ENCODE data around the gene PRR14.
"Not testable (repeated sequence)": the region's sequence is repeated elsewhere in the genome, so short reads cannot be mapped to it uniquely, and the experiment has no call there.

Gene PRR14

DNA sequence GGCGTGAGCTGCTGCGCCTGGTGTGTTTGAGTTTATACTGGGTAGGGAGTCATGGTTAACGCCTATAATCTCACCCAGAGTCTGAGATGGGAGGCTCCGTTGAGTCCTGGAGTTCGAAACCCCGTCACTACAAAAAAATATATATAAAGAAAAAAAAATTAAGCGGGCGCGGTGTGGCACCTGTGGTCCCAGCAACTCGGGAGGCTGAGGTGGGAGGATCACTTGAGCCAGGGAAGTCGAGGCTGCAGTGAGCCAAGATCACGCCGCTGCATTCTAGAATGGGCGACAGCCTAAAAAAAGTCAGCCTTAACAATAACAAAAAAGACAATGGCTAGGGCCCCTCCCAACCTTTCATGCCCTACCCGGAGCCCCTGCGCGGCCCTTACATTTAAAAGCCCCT lies 17.2 kb upstream of the PRR14 start:
- TF ChIP-seq, protein P1, sequence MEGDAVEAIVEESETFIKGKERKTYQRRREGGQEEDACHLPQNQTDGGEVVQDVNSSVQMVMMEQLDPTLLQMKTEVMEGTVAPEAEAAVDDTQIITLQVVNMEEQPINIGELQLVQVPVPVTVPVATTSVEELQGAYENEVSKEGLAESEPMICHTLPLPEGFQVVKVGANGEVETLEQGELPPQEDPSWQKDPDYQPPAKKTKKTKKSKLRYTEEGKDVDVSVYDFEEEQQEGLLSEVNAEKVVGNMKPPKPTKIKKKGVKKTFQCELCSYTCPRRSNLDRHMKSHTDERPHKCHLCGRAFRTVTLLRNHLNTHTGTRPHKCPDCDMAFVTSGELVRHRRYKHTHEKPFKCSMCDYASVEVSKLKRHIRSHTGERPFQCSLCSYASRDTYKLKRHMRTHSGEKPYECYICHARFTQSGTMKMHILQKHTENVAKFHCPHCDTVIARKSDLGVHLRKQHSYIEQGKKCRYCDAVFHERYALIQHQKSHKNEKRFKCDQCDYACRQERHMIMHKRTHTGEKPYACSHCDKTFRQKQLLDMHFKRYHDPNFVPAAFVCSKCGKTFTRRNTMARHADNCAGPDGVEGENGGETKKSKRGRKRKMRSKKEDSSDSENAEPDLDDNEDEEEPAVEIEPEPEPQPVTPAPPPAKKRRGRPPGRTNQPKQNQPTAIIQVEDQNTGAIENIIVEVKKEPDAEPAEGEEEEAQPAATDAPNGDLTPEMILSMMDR (conservative IDR thresholded peaks at IDR 0.05; ENCODE audit: control insufficient read depth, insufficient read depth, low read depth, low read length), result no peak
- no peak for DNase-seq (ENCODE audit: low read depth)
- H3K4me3 ChIP-seq (ENCODE audit: control insufficient read depth, low read depth, low read length), result peak overlapping the region; percentile 82

DNA sequence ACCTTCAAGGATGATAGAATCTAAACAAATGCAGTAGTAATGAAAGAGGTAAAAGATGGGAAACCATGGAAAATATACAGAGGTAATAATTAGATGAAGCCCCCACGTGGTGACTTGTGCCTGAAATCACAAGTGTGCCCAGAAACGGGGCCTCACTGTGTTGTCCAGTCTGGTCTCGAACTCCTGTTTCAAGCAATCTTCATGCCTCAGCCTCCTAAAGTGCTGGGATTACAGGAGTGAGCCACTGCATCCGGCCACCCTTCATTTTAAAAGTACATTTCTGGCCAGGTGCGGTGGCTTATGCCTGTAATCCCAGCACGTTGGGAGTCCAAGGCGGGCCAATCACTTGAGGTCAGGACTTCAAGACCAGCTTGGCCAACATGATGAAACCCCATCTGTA lies 14.2 kb upstream of the PRR14 start:
- TF ChIP-seq, protein P1 (conservative IDR thresholded peaks at IDR 0.05; ENCODE audit: control insufficient read depth, insufficient read depth, low read depth, low read length), result no peak
- no peak for DNase-seq (ENCODE audit: low read depth)
- no peak overlapping the region for H3K4me3 ChIP-seq (ENCODE audit: control insufficient read depth, low read depth, low read length)

GRCh38 chr16:30637139-30637538 lies 13.6 kb upstream of the PRR14 start:
- not testable (repeated sequence) for DNase-seq (ENCODE audit: low read depth); H3K4me3 ChIP-seq (ENCODE audit: control insufficient read depth, low read depth, low read length)

DNA sequence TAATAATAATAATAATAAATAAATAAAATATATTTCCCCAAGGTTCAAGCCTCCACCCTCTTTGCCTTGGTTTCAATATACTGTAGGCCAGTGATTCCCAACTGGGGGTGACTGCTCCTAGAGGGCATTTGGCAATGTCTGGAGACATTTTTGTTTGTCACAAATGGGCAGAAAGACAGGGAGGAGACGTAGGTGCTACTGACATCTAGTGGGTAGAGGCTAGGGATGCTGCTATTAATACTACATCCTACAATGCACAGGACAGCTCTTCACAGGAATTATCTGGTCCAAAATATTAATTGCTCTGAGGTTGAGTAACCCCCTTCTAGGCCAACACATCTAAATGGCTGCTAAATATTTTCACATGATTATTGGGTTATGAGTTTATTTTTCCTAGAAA lies 12.8 kb upstream of the PRR14 start:
- TF ChIP-seq, protein P1 (conservative IDR thresholded peaks at IDR 0.05; ENCODE audit: control insufficient read depth, insufficient read depth, low read depth, low read length), result peak; percentile 69
- H3K4me3 ChIP-seq (ENCODE audit: control insufficient read depth, low read depth, low read length), result no peak overlapping the region
- peak; percentile 68 for DNase-seq (ENCODE audit: low read depth)

DNA sequence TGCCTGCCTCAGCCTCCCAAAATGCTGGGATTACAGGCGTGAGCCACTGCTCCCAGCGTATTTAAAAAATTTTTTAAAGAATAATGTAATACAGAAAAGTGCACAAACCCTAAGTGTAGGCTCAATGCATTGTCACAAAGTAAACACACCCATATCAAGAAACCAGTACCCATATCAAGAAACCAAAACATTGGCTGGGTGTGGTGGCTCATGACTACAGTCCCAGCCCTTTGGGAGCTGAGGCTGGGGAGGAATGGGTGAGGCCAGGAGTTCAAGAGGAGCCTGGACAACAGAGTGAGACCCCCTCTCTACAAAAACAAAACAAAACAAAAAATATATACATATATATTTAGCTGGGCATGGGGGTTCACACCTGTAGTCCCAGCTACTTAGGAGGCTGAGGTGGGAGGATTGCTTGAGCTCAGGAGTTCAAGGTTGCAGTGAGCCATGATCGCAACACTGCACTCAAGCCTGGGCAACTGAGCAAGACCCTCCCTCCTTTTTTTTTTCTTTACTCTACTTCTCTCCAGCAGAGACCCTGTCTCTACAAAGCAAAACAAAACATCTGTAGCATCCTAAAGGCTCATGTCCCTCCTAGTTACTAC lies 9.3 kb upstream of the PRR14 start:
- TF ChIP-seq, protein P1 (conservative IDR thresholded peaks at IDR 0.05; ENCODE audit: control insufficient read depth, insufficient read depth, low read depth, low read length), result no peak
- DNase-seq (ENCODE audit: low read depth), result no peak
- H3K4me3 ChIP-seq (ENCODE audit: control insufficient read depth, low read depth, low read length), result no peak overlapping the region

DNA sequence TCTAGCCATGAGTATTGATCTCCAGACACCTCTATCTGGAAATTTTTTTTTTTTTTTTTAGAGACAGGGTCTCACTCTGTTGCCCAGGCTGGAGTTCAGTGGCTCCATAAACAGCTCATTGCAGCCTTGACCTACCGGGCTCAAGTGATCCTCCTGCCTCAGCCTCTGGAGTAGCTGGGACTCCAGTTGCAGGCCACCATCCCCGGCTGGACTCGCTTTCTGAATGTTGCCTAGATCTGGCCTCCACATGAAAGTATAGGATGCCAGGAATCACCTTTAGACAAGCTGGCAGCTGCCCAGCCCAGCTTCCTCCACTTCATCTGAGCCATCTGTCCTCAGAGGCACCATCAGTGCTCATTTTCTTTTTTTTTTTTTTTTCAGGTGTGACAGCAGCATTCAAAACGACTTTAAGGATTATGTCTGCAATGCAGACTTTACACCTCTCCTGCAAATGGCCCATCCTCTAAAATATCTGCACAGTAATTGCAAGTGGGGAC lies 6.4 kb upstream of the PRR14 start:
- H3K4me3 ChIP-seq (ENCODE audit: control insufficient read depth, low read depth, low read length), result no peak overlapping the region
- TF ChIP-seq, protein P1 (conservative IDR thresholded peaks at IDR 0.05; ENCODE audit: control insufficient read depth, insufficient read depth, low read depth, low read length), result no peak
- DNase-seq (ENCODE audit: low read depth), result no peak

- TF ChIP-seq, protein P1 (conservative IDR thresholded peaks at IDR 0.05; ENCODE audit: control insufficient read depth, insufficient read depth, low read depth, low read length), result no peak
- no peak for DNase-seq (ENCODE audit: low read depth)
- H3K4me3 ChIP-seq (ENCODE audit: control insufficient read depth, low read depth, low read length), result no peak overlapping the region
These were observed 5.0 kb upstream of the PRR14 start for GRCh38 chr16:30645727-30646126.

Measured in fibroblast of mammary gland (primary cell).